NT2/D1 (cell line): ENCODE measurements around the gene MTOR.

Experiments
- SUZ12 ChIP-seq: IDR thresholded peaks from 2 replicates; pipeline ENCODE4 v1.6.1; 2011; ENCODE audit not compliant: insufficient read length, insufficient read depth; ENCODE audit errors: extremely low read depth
- ZNF274 ChIP-seq: IDR thresholded peaks from 2 replicates; pipeline ENCODE4 v1.6.1; 2011; ENCODE audit warnings: mild to moderate bottlenecking, low read depth, low read length

- TF ChIP-seq SUZ12 (no peak), ZNF274 (no peak)
These were observed 190.0 kb downstream of the MTOR start for GRCh38 chr1:11072216-11072917.
